SJSA1 (cell line): ENCODE results near the gene GGTA1. TPM values are rescaled to one million over a fixed set of nuclear protein-coding genes. Genes with fewer than 3 reads are reported as not detected.
"Not testable (repeated sequence)": the region's sequence is repeated elsewhere in the genome, so short reads cannot be mapped to it uniquely, and the experiment has no call there.

Experiments used
- DNase-seq, 2 experiments: peaks; one replicate each; pipeline ENCODE4 v3.0.0-alpha.2; 2015 to 2020; ENCODE audit warnings: low spot score in 2 of 2, low read depth in 1 of 2
- H3K27ac ChIP-seq: fragments of 250-450 bp; sonication (Bioruptor Pico); 2 replicates; pipeline ENCODE4 v1.5.1; 2020; ENCODE audit warnings: mild to moderate bottlenecking, moderate library complexity
- H3K27me3 ChIP-seq: fragments of 250-450 bp; sonication (Bioruptor Pico); replicated peaks from 2 replicates; pipeline ENCODE4 v1.5.1; 2020; ENCODE audit warnings: mild to moderate bottlenecking, moderate library complexity
- H3K36me3 ChIP-seq: fragments of 250-450 bp; sonication (Bioruptor Pico); 2 replicates; pipeline ENCODE4 v1.5.1; 2020; ENCODE audit warnings: mild to moderate bottlenecking
- H3K4me1 ChIP-seq: fragments of 250-450 bp; sonication (Bioruptor Pico); replicated peaks from 2 replicates; pipeline ENCODE4 v1.6.1; 2021; ENCODE audit warnings: mild to moderate bottlenecking
- H3K4me3 ChIP-seq: fragments of 250-450 bp; sonication (Bioruptor Pico); 2 replicates; pipeline ENCODE4 v1.5.1; 2020; ENCODE audit warnings: mild to moderate bottlenecking
- H3K9me3 ChIP-seq: fragments of 250-450 bp; sonication (Bioruptor Pico); replicated peaks from 2 replicates; pipeline ENCODE4 v1.5.1; 2020; ENCODE audit warnings: mild to moderate bottlenecking
- total RNA-seq: library from RNA; depleted of rRNA; stranded (reverse); fragments of >200 nt; shearing (Covaris generic); gene quantifications from 2 replicates; pipeline ENCODE4 v1.2.3, GENCODE V29; 2014; rRNA removed

The GGTA1 gene
- total RNA-seq, 1 experiment from 2014 or later: not detected

- no peak overlapping the region for H3K4me3 ChIP-seq
- H3K27me3 ChIP-seq: peaks cover 25% of the 10 kb centered on the region
- H3K4me1 ChIP-seq: no peaks in the 10 kb centered on the region
- no peaks in the 10 kb centered on the region for H3K9me3 ChIP-seq
- no peaks in the 10 kb centered on the region for H3K36me3 ChIP-seq
- no peak for DNase-seq
- no peak overlapping the region for H3K27ac ChIP-seq
These were observed 59.7 kb downstream of the GGTA1 start for GRCh38 chr9:121439711-121440664.

GRCh38 chr9:121439016-121439415 is 60.6 kb downstream of the GGTA1 start:
- Histone ChIP-seq H3K27ac (no peak overlapping the region), H3K27me3 (peaks cover 15% of the 10 kb centered on the region; the same call in 1 of the 2 replicates), H3K4me3 (no peak overlapping the region), H3K4me1 (no peaks in the 10 kb centered on the region), H3K9me3 (no peaks in the 10 kb centered on the region), H3K36me3 (no peaks in the 10 kb centered on the region)
- no peak for DNase-seq

DNA sequence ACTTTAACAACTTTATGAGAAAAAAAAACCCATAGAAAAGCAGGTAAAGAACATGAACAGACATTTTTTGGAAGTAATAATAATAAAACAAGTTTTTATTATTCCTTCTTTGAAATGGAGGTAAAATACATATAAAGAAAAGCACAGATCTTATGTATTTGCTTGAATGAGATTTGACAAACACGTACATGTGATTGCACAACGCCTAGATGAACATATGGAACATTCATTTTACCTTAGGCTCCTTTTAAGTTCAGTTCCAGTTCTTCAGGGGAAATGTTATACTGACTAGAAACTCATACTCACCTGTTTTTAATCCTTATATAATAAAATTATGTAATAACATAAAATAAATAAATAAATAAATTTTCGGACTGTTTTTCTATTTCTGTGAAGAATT is 61.8 kb downstream of the GGTA1 start:
- no peak overlapping the region for H3K27ac ChIP-seq
- peaks cover 15% of the 10 kb centered on the region; the same call in 1 of the 2 replicates for H3K27me3 ChIP-seq
- no peak overlapping the region for H3K4me3 ChIP-seq
- H3K4me1 ChIP-seq: no peaks in the 10 kb centered on the region
- no peaks in the 10 kb centered on the region for H3K36me3 ChIP-seq
- H3K9me3 ChIP-seq: no peaks in the 10 kb centered on the region
- DNase-seq: no peak

DNA sequence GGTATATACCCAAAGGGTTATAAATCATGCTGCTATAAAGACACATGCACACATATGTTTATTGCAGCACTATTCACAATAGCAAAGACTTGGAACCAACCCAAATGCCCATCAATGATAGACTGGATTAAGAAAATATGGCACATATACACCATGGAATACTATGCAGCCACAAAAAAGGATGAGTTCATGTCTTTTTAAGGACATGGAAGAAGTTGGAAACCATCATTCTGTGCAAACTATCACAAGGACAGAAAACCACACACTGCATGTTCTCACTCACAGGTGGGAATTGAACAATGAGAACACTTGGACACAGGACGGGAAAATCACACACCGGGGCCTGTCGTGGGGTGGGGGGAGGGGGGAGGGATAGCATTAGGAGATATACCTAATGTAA is 62.6 kb downstream of the GGTA1 start:
- DNase-seq, H3K4me1 ChIP-seq: not testable (repeated sequence)
- H3K27me3 ChIP-seq: peaks cover 16% of the 10 kb centered on the region

GRCh38 chr9:121434969-121435368 is 64.7 kb downstream of the GGTA1 start:
- Histone ChIP-seq H3K36me3 (no peaks in the 10 kb centered on the region), H3K27ac (no peak overlapping the region), H3K4me3 (no peak overlapping the region), H3K4me1 (no peaks in the 10 kb centered on the region), H3K27me3 (peaks cover 19% of the 10 kb centered on the region), H3K9me3 (no peaks in the 10 kb centered on the region)
- no peak for DNase-seq

More for the DNA sequence above, 62.6 kb downstream of the GGTA1 start:
- not testable (repeated sequence) for H3K9me3 ChIP-seq, H3K36me3 ChIP-seq, H3K4me3 ChIP-seq, H3K27ac ChIP-seq

DNA sequence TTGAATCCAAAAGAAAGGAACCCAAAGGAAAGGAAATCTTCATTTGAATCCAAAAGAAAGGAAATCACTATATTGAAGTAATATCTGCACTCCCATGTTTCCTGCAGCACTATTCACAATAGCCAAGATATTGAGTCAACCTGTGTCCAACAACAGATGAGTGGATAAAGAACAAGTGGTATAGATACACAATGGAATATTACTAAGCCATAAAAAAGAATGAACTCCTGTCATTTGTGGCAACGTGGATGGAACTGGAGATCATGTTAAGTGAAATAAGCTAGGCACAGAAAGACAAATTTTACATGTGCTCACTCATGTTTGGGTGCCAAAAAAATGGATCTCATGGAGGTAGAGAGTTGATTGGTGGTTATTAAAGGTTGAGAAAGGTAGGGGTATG is 71.7 kb downstream of the GGTA1 start:
- DNase-seq: no peak
- no peak overlapping the region for H3K27ac ChIP-seq
- H3K27me3 ChIP-seq: peaks cover 16% of the 10 kb centered on the region
- no peaks in the 10 kb centered on the region for H3K36me3 ChIP-seq
- H3K4me3 ChIP-seq: no peak overlapping the region
- H3K4me1 ChIP-seq: no peaks in the 10 kb centered on the region
- H3K9me3 ChIP-seq: no peaks in the 10 kb centered on the region; the same call in 1 of the 2 replicates

DNA sequence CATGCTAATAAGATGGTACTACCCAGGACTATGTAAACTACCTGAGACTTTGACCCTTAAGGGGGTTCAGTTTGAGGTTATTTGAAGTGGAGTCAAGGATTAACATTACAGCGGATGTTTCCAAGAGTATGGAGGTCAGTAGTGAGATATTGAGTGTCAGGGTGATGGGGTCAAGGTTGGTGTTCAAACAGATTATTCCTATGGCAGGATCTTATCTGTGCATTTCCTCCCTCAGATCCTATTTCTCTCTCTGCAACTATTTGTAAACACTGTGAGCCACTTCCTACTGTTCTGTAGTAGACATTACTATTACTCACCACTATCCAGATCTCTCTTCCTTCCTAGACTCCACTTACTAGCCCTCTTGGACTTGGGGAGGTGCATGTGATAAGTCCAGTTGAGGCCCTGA is 75.6 kb downstream of the GGTA1 start:
- Histone ChIP-seq H3K36me3 (no peaks in the 10 kb centered on the region), H3K27me3 (peaks cover 2% of the 10 kb centered on the region; the same call in 1 of the 2 replicates), H3K9me3 (no peaks in the 10 kb centered on the region; the same call in 1 of the 2 replicates), H3K27ac (no peak overlapping the region), H3K4me3 (no peak overlapping the region), H3K4me1 (no peaks in the 10 kb centered on the region)
- DNase-seq: no peak

- Histone ChIP-seq H3K4me1 (no peaks in the 10 kb centered on the region), H3K27ac (no peak overlapping the region), H3K9me3 (no peaks in the 10 kb centered on the region), H3K4me3 (no peak overlapping the region), H3K36me3 (no peaks in the 10 kb centered on the region), H3K27me3 (no peaks in the 10 kb centered on the region)
- DNase-seq: no peak
These were observed 87.7 kb downstream of the GGTA1 start for GRCh38 chr9:121411993-121412392.

DNA sequence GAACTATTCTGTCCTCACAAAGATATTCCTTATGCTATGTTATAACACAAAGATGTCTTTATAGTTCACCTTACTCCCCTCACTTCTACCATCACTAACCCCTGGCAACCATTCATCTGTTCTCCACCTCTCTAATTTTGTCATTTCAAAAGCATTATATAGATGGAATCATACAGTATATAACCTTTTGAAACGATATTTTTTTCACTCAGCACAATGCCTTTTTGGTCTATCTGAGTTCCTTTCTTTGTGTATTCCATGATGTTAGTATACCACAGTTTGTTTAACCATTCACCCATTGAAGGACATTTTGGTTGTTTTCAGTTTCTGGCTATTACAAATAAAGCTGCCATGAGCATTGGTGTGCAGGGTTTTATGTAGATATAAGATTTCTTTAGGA is 93.7 kb downstream of the GGTA1 start:
- Histone ChIP-seq H3K9me3 (no peaks in the 10 kb centered on the region), H3K4me1 (no peaks in the 10 kb centered on the region), H3K4me3 (no peak overlapping the region), H3K36me3 (no peaks in the 10 kb centered on the region), H3K27me3 (no peaks in the 10 kb centered on the region), H3K27ac (no peak overlapping the region)
- DNase-seq: no peak

Other genes with a start within 250 kb of the GGTA1 start
- gene GSN, start 231.7 kb downstream of the GGTA1 start, total RNA-seq: 284 and 331 TPM in 2 replicates
- 192 and 200 TPM in 2 replicates for gene STOM, start 129.6 kb downstream of the GGTA1 start, total RNA-seq
- gene DAB2IP, start 151.8 kb upstream of the GGTA1 start, total RNA-seq: 1.2 and 2.8 TPM in 2 replicates